ENCODE data around the gene NR2F6.

DNA sequence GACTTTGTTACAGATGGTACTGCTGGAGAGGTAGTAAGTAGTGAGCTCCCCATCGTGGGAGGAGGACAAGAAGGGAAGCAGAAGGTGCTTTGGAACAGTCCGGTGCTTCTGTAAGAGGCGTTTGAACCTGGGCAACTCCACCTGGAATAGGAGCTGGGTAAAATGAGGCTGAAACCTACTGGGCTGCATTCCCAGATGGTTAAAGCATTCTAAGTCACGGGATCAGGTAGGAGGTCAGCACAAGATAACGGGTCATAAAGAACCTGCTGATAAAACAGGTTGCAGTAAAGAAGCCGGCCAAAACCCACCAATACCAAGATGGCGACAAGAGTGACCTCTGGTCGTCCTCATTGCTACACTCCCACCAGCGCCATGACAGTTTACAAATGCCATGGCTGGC lies 41.0 kb upstream of the NR2F6 start:
- TF ChIP-seq, protein P1, sequence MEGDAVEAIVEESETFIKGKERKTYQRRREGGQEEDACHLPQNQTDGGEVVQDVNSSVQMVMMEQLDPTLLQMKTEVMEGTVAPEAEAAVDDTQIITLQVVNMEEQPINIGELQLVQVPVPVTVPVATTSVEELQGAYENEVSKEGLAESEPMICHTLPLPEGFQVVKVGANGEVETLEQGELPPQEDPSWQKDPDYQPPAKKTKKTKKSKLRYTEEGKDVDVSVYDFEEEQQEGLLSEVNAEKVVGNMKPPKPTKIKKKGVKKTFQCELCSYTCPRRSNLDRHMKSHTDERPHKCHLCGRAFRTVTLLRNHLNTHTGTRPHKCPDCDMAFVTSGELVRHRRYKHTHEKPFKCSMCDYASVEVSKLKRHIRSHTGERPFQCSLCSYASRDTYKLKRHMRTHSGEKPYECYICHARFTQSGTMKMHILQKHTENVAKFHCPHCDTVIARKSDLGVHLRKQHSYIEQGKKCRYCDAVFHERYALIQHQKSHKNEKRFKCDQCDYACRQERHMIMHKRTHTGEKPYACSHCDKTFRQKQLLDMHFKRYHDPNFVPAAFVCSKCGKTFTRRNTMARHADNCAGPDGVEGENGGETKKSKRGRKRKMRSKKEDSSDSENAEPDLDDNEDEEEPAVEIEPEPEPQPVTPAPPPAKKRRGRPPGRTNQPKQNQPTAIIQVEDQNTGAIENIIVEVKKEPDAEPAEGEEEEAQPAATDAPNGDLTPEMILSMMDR (conservative IDR thresholded peaks at IDR 0.05): no peak
- no peak for TF ChIP-seq ZFX (IDR thresholded peaks at IDR 0.05)

Measured in C4-2B (cell line).